Measurements from ENCODE around the gene CDK6.

The CDK6 gene

DNA sequence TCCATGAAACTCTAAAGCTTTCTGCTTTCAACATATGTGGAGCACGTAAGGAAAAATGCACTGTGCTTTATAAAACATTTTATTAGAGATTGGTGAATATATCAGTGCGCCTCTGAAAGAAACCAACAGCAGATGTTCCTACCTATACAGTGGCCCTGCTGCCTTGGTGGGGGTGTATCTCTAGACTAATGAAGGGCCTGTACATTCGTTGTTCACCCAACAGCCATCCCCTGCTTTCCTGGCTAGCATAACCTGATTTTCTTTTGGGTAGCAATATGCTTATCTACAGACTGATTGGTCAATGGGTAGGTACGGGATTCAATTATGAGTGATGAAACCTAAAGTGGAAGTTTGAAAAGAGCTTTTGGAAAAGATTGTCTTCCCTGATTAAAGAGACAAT lies 126.5 kb downstream of the CDK6 start:
- ChIA-PET CTCF (interaction anchor here (1.3 kb wide), 1 partner anchor 10 kb away, joined by 4 read pairs; no protein-coding TSS in a partner anchor), POLR2A (interaction anchor here (0.5 kb wide), 1 partner anchor 181 kb away, joined by 6 read pairs; the partner anchor contains the start of genes PEX1 and RBM48)
- TF ChIP-seq, protein P1, sequence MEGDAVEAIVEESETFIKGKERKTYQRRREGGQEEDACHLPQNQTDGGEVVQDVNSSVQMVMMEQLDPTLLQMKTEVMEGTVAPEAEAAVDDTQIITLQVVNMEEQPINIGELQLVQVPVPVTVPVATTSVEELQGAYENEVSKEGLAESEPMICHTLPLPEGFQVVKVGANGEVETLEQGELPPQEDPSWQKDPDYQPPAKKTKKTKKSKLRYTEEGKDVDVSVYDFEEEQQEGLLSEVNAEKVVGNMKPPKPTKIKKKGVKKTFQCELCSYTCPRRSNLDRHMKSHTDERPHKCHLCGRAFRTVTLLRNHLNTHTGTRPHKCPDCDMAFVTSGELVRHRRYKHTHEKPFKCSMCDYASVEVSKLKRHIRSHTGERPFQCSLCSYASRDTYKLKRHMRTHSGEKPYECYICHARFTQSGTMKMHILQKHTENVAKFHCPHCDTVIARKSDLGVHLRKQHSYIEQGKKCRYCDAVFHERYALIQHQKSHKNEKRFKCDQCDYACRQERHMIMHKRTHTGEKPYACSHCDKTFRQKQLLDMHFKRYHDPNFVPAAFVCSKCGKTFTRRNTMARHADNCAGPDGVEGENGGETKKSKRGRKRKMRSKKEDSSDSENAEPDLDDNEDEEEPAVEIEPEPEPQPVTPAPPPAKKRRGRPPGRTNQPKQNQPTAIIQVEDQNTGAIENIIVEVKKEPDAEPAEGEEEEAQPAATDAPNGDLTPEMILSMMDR (IDR thresholded peaks at IDR 0.05; ENCODE audit: control extremely low read depth, extremely low read depth, low read depth, missing control alignments), result no peak
- no peak for DNase-seq (ENCODE audit: extremely low spot score)

DNA sequence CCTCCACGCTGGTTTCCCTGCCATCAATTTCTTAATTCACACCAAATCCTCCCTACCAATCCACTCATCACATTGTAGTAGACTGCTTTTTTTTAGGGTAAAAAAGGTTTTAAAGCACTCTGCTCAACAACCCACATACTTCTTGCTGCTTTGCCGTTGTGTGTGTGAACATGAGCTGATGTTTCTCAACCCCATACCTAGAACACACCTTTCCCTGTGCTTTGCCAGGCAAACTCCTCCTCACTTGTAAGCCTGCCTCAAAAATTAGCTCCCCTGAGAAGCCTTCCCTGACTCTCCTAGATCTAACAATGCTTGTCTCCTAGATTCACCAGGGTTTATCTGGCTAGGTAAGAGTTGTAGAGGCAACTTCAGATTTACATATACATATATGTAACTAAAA lies 127.2 kb downstream of the CDK6 start:
- ChIA-PET POLR2A (no interaction called here), CTCF (no interaction called here)
- TF ChIP-seq, protein P1 (IDR thresholded peaks at IDR 0.05; ENCODE audit: control extremely low read depth, extremely low read depth, low read depth, missing control alignments), result no peak
- DNase-seq (ENCODE audit: extremely low spot score), result no peak

DNA sequence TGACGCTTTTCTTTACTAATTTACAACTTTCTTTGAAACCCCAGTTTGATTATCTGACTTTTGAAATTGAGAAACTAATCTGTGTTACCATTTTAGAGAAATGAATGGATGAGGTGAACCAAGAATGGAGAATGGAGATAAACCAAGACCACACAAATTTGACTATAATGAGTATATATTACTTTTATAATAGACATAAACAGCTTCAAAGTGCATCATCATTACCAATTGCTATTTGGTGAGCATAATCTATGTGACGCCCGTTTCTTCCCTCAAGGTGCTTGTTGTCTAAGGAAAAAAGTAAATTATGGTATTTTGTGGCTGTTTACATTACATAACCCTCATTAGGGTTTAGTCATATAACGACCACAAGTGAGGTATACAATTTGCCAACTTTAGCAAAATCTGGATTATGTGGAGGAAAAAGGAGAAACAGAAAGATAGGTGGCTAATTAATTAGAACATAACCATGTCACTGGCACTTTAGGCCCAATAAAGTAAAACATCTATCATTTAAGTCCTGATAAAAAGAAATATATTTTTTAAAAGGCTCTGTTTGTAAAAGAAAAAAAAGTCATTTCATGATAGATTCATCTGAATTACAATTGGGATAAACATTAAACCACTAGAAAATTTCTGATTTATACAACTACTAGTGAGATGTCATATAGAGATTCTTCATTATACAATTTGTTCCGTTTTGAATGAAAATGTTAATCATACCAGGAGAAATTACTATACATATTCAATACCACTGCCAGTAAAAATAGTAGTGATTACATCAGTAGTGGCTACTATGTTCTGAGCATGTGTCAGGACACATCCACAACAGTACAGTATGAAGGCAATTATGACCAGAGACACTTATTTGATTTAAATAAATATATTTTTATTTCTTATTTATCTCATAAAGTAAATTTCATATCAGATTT lies 128.0 kb downstream of the CDK6 start:
- CTCF ChIA-PET, result no interaction called here
- no peak for DNase-seq (ENCODE audit: extremely low spot score)
- POLR2A ChIA-PET, result no interaction called here
- TF ChIP-seq, protein P1 (IDR thresholded peaks at IDR 0.05; ENCODE audit: control extremely low read depth, extremely low read depth, low read depth, missing control alignments), result no peak

DNA sequence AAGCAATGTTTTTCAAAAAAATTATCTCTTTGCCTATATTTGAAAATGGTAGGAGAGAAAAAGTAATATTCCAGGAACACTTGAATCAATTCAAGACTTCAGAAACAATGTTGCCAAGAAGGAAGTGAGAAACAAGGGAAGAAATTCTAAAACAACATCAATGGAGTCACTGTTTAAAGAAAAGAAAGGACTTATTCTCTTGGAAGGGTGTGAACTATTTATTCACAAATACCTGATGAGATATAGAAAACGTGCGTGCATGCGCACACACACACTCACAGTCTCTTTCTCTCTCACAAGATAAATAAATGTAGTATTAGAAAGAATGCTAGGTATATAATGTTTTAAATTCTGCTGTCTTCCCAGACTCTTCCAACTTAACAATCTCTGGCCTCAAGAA lies 128.9 kb downstream of the CDK6 start:
- POLR2A ChIA-PET, result no interaction called here
- no peak for DNase-seq (ENCODE audit: extremely low spot score)
- TF ChIP-seq, protein P1 (IDR thresholded peaks at IDR 0.05; ENCODE audit: control extremely low read depth, extremely low read depth, low read depth, missing control alignments), result no peak
- CTCF ChIA-PET, result no interaction called here

DNA sequence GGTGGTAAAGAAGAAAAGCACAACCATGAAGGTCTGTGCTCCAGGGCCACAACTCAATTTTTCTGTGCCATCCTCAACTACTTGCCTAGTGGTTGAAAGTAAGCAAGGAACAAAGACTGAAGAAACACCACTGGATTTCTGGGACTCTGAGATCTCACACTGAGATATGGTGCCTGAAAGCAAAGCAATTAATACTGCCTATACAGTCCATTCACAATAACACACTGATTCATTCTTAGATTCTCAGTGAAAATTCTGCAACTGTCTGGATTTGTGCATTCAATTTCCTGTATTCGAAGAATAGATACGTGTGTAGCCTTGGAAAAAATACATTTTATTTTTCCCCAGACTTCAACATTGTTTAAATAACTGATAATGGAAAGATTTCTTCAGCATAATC lies 129.8 kb downstream of the CDK6 start:
- ChIA-PET POLR2A (no interaction called here), CTCF (interaction anchor here (1.1 to 1.9 kb wide), 3 partner anchors 11 to 19 kb away, joined by 3 to 6 read pairs (median 4); no protein-coding TSS in a partner anchor)
- TF ChIP-seq, protein P1 (IDR thresholded peaks at IDR 0.05; ENCODE audit: control extremely low read depth, extremely low read depth, low read depth, missing control alignments), result no peak
- no peak for DNase-seq (ENCODE audit: extremely low spot score)

DNA sequence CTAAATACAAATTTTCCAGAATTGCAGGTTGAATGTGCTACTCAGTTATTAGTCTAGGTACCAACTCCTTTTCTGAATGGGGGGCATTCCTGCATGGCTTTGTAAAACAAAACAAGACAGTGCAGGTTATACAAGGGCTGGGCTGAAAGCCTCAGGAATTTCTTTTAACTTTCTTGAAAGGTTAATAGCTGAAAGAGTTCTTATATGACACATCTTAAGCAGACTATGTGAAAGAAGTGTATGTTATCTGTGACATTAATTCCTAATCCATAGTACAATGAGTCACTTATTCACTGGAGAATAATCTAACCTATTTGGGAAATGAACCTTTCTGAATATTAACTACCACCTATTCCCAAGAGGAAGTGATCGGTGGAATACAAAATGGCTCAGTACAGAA lies 130.5 kb downstream of the CDK6 start:
- no peak for DNase-seq (ENCODE audit: extremely low spot score)
- ChIA-PET POLR2A (no interaction called here), CTCF (interaction anchor here (1.1 to 1.9 kb wide), 3 partner anchors 11 to 20 kb away, joined by 3 to 6 read pairs (median 4); no protein-coding TSS in a partner anchor)
- TF ChIP-seq, protein P1 (IDR thresholded peaks at IDR 0.05; ENCODE audit: control extremely low read depth, extremely low read depth, low read depth, missing control alignments), result no peak

All from GM10248 (cell line).